HG03196 (cell line): Measurements from ENCODE around the gene AREG.

Experiments used
- ATAC-seq: cut with Tn5 transposase; IDR thresholded peaks from one replicate; pipeline ENCODE4 v1.9.1; 2021; ENCODE audit not compliant: unreplicated experiment

AREG gene

DNA sequence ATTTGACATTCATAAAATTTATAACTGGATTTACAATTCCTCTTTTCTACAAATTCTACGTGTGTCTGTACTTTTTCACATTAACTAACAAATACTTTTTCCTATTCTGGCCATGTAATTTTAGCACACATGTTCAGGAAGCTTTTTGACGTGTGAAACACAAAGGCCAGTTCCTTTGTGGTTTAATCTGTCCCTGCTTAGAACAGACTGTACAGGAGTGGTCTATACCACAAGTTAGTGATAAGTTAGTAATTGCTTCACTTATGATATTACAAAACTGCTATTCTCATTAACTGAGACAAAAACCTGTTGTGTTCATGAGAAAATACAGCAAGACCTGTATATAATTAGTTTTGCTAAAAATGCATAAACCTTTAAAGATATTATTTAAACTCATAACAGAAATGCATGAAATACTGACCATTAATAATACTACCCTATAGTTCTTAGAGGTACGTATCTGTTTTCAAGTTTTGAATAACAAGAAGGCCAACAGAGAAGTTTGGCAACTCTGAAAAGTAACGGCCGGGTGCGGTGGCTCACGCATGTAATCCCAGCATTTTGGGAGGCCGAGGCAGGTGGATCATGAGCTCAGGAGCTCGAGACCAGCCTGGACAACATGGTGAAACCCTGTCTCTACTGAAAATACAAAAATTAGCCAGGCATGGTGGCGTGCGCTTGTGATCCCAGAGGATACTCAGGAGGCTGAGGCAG, 13.7 kb upstream of the AREG start:
- peak; percentile 94 for ATAC-seq

DNA sequence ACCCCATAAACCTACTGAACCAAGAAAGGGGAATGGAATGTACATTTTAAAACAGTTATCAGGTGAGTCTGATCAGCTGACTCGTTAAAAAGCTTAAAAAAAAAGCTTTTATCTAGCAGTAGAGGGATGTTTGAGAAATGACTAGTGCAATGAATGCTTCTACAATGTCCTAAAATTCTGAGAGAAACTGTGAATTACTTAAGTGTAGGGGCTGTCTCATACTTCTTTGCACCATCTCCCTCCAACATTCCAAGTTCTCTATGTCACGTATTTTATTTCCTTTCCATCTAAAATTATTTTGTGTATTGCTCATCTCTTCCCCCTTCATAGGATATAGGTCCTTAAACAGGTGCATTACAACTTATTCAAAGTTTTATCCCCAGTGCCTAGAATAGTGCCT, 11.9 kb upstream of the AREG start:
- ATAC-seq = no peak

DNA sequence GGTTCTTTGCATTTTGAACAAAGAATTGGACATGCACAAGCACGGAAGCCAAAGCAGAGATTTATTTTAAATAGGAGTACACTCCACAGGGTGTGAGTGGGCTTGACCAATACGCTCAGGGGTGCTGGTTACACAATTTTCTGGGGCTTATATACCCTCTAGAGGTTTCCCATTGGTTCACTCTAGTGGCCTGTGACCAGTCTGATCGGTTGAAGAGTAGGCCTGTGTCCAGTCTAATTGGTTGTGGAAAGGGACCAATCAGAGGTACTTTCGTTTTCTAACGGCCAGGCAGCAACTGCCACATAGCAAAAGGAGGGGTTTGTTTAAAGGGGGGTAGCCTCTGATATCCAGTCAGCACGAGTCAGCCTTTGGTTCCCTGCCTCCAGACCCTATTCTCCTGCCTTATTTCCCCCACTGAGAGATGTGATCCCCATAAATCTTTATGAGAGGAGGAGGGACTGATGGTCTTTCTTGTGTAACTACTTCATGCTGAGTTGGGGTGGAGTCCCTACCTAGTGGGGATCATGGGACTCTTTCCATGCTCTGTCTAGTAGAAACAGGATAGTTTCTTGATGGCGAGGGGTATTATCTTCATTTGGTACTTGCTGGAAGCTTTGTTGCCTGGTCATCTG, 11.3 kb upstream of the AREG start:
- no peak for ATAC-seq

DNA sequence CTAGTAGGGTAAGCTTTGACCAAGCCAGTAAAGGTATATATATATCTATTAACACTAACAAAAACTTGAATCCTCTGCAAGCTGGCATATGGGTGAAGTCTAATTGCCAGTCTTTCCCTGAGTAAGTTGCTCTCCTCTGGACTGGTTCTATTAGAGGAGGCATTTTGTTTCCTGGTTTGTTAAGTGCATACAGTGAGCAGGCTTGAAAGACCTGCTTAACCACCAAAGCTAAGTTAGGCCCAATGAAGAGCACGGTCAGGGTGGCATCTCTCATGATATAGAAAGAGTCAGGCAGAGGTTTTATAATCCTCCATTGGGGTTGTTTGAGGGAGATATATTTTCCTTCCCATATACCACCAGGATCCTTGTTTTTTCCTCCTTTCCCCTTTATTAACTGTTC, 9.6 kb upstream of the AREG start:
- no peak for ATAC-seq

DNA sequence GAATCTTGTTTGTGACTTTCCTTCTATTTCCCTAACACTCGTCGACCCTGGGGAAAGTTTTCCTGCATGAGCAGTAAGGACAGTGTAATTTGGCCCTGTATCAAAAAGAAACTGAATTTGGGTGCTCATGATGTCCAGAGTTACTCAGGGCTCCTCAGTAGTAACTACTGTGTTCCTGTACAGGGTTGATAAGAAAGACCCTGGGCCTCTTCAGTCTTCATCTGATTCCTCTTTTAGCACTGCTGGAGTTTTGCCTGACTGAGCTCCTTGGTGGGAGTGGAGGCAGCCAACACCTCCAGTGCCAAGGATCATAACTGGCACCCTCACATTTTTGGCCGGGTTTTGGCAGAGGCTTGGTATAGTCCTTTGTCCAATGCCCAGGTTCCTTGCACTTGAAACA, 7.1 kb upstream of the AREG start:
- ATAC-seq = no peak

DNA sequence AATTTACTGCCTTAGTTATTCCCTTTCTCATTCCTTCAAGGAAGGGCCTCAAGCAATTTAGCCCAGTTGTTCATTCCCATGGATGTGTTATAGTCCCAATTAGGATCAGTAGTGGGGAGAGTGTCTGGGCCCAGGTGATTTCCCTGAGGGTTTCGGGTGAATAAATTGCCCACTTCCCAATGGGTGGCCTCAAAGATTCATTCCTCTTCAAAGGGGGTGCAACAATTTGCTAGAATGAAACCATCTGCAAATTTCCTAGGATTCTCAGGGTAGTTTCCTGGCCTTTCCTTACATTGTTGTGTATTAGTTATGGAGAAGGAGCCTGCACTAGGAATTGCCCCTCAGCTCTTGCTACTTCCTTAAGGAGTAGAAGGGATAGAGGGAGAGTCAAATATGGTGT, 6.3 kb upstream of the AREG start:
- no peak for ATAC-seq

DNA sequence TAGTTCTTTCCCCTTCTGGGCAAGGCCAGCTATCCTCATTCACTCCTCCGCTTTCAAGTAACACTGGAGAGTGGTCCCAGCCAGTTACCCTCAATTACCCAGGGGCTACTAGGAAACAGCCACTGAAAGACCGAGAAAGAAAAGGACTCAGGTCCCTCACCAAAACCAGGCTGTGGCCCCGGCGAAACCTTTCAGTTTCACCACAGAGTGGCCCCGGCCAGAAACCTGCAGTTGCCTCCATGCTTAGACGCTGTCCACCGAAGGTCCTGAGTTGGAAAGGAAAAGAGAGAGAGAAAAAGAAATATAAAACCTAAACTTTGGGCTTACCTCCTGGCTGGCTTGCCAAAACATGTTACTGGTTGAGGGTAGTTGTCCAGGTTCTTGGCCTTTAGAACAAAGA, 5.0 kb upstream of the AREG start:
- ATAC-seq = no peak

DNA sequence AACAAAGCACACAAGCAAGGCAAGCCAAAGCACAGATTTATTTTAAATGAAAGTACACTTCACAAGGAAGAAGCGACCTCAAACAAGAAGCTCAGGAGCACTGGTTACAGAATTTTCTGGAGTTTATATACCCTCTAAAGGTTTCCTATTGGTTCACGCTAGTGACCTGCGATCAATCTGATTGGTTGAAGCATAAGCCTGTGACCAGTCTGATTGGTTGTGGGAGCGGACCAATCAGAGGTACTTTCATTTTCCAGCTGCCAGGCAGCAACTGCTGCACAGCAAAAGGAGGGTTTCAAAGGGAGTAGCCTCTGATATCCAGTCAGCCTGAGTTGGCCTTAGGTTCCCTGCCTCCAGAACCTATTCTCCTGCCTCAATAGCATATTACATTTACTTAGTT, 4.6 kb upstream of the AREG start:
- ATAC-seq = no peak

DNA sequence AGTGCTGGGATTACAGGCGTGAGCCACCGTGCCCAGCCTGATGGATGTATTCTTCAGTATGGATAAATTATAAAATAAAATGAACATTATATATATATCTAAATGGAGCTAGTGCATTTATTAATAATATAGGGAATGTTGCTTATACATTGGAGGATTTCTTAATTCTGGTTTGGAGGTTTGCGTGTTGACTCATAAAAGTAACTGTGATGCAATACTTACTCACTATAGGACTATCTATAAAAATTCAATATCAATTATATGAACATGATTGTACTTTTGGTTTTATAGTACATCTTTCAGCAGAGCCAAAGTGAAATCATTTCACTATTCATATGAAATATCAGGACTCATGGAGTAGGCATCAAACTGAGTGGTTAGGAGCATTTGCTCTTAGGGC, 3.2 kb upstream of the AREG start:
- ATAC-seq = no peak

DNA sequence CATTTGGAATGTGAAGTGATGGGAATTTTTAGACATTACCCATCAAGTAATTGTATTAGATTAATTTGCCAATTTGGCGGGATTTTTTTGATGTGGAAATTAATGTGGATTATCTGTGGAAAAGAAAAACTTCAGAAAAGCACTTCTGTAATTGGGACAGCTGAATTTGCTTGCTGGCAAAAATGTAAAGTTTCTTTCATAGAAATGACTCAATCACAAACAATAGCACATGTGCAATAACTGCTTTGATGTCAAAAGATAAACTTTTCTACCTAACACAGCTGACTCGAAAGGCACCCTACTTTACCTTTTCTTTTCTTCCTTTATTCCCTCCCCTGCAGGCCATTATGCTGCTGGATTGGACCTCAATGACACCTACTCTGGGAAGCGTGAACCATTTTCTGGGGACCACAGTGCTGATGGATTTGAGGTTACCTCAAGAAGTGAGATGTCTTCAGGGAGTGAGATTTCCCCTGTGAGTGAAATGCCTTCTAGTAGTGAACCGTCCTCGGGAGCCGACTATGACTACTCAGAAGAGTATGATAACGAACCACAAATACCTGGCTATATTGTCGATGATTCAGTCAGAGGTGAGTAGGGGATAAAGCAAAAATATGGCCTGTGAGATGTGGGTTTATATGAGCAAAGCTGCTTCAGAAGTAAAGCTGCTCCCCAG, 1.4 kb downstream of the AREG start:
- no peak for ATAC-seq

DNA sequence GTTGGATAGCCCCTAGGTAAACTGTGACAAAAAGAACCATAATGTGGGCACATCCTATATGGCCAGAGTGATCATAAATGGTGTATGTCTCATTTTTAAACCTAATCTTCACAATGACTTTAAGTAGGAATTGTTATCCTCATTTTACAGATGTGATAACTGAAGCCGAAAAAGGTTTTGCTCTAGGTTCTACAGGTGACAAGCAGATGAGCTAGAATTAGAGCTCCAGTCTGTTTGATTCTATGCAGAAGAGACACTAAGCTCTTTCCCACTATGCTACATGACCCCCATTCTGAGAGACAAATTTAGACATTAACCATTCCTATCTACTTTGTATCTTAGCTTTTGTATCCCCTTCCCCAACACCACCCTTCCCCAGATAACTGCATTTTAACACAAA, 2.0 kb downstream of the AREG start:
- no peak for ATAC-seq

DNA sequence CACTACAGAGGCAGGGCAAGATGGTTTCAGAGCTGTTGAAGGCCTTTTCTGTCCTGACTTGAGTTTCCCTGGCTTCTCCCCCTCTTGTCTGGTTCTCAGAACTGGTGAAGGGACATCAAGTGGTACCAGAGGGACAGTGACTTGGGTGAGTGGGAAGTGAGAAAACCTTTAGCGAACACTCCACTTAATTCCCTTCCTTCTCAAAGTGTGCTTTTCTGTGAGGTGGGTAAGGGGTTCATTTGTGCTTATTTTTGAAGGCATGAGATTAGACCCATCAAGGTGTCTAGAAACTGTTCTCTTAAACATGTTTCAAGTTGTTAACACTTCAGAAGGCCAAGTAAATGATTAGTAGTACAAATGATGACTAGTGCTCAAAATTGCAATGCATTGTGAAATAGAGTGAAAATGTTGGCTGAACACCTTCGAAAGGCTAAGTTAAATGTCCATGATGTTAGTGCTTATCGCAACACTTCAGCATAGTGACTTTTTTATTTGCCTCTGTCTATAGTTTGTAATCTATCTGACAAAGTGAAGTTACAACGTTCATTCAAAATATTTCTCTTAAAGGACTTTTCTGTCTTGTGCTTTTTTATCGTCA, 2.8 kb downstream of the AREG start:
- ATAC-seq = no peak

DNA sequence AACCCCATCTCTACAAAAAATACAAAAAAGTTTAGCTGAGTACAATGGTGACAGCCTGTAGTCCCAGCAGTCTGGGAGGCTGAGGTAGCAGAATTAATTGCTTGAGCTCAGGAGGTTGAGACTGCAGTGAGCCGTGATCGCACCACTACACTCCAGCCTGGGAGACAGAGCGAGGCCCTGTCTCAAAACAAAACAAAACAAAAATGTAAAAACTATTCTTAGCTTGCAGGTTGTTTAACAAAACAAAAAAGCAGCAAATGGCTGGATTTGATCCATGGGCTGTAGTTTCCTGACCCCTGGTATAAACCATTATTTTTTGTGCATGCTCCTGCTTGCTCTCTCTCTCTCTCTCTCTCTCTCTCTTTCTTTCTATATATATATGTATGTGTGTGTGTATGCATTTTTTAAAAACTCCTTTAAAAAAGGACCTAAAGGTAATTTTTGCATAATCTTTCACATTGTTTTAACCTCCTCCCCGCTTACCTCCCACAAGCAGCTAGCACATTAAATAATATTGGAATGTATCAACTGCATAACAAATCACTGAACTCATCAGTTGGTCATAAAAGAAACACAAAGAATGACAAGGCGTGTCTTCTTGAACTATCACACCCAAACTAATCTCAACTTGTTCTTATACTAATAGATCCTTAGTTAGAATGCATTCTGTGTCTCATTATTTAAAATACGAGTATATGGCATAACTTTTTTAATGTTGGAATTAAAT, 4.8 kb downstream of the AREG start:
- no peak for ATAC-seq

DNA sequence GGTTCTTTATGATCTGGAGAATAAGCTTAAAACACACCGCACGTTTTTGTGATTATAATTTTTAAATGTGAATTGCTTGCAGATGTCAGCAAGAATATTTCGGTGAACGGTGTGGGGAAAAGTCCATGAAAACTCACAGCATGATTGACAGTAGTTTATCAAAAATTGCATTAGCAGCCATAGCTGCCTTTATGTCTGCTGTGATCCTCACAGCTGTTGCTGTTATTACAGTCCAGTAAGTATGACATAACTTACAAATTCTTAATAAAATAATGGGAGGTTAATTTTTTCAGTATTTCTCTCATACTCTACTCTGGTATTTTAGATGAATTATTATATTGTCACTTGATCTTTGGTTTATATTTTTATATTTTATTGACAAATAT, 5.4 kb downstream of the AREG start:
- no peak for ATAC-seq

DNA sequence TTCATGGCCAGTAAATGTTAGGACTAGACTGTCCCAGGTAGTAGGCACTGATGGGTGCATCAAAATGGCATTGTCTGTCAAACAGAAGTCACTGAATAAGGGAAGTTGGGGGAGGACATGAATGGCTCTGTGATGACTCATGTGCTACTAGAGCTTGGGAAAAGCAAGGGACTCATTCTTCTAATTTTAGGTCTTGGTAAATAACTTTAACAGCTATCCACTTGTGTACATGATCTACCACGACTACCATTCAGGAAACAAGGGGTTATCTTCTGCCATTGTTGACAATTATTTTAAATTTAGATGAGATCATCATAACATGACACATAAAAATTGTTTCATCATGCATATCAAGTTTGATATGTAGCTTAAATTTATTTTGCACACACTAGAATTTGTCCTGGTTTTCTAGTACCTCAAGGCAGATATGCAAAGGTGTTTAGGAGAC, 6.3 kb downstream of the AREG start:
- no peak for ATAC-seq

DNA sequence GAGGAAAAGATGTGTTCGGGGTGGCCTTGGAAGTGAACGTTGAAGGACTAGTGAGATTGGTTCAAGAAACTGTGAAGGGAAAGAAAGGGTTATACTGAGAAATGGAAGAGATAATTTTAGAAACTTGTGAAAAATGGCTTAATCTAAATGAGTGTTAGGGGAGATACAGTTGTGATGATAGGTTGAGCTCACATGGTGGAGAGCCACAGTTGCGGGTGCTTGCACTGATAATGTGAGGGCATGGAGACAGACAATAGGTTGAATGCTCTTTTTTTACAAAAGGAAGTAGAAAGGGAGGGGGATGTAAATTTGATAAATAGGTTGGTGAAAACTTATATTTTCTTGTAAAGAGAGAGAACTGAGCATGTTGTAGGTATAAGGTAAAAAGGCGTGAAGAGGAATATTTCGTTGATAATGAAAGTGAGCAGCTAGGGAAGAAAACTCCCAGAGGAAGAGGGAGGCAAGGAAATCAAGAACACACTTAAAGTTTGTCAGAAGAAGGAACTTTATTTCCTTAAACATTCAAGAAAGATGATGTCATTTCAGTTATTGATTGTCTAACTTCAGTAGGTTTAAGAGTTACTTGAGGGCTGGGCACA, 8.2 kb downstream of the AREG start:
- no peak for ATAC-seq

DNA sequence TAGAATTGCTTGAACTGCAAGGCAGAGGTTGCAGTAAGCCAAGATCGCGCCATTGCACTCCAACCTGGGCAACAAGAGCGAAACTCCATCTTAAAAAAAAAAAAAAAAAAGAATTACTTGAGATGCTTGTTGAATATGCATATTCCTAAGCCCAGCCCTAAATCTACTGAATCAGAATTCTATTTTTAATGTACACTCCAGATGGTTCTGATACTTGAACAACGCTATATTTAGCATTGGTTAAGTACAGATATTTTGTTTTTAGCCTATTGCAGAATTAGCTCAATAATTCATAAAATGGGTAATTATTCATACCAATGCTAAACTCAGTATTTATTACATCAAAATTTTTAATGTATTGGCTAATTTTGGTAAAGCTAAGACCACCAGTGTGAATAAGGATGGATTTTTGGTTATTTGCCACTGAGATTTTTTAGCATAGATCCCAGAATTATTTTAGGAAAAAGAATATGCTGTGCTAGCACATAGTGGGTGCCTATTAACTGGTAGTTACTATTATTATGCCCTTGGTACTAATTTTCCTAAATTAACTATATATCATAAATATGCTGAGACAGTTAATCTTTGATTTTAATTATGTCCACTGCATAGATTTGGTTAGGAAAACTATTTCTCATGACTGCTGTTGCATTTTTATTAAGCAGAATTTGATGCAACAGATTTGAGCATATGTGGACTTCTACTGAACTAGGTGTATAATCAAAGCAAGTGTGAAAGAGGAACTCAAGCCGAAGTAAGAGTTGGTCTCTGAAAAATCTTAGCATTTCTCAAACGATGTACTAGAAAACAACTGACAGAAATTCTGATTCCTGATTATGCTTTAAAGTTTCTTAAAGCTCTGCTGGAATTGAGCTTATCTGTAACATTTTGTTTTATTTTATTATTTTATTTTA, 9.2 kb downstream of the AREG start:
- no peak for ATAC-seq

DNA sequence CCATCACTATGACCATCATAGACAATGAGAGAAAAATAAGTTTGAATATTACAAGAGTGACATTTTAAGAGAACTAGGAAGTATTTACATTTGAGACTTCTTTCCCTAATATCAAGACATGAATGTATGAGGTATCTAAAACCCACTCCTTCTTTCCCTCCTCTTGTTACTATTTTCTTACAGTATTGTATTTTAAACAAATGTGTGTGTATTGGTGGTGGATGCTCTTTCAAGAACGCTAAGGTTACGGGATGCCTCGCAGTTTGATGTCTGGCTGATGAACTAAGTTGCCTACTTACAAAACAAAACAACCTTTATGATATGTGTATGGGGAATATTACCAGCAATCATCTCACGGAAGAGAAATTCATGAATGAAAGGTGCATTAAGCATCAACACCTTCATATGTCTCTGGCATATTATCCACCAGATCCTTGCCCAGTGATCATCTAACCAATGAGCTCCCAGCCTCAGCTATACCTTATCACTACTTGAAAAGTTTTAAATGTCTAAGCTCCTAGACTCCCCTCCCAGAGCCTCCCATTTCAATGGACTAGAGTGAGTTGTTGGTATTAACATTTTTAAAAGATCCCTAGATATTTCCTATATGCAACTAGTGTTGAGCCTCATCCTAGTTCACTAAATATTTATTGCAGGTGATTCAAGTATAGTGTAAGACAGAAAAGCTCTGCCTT, 10.6 kb downstream of the AREG start:
- no peak for ATAC-seq

DNA sequence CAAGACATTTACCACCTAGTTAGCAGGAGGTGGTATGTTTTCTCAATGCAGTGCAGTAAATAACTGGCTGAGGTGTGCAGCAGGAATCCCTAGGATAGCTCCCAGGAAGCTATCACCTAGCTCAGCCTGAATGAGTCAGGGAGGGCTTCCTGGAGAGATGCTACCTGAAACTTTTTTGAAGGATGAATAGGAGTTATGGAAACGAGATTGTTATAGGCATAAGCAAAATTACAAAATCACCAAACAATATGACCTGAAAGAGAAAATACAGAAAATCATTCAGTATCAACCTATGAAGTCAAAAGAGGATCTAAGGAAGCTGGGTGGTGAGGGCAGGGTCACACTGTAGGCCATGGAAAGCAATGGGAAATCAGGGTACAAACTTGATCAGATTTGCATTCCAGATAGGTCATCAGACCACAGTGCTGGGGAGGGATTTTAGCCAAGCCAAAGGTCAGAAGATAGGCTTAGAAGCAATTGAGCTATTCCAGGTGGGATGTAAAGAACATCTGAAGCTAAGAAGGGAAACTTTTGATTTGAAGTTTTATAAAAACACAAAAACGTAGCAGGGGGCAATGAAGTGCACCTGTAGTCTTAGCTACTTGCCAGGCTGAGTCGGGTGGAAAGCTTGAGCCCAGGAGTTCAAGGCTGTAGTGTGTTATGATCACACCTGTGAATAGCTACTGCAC, 11.3 kb downstream of the AREG start:
- no peak for ATAC-seq
